ENCODE results near the gene HBZ. TPM values are rescaled to one million over a fixed set of nuclear protein-coding genes. Genes with fewer than 3 reads are reported as not detected.
"Not testable (repeated sequence)": the region's sequence is repeated elsewhere in the genome, so short reads cannot be mapped to it uniquely, and the experiment has no call there.

HBZ gene
- total RNA-seq, 1 donor from 2014 or later = not detected

- H3K27ac Mint-ChIP-seq = no peak overlapping the region
- no peaks in the 10 kb centered on the region for H3K9me3 Mint-ChIP-seq
- H3K36me3 Mint-ChIP-seq (ENCODE audit: low read depth) = no peaks in the 10 kb centered on the region
- DNase-seq (ENCODE audit: low spot score) = no peak
- intact Hi-C loops (cut with micrococcal nuclease) = no loop called here
- no peak overlapping the region for H3K4me3 Mint-ChIP-seq (ENCODE audit: low read depth)
- peaks cover 33% of the 10 kb centered on the region for H3K27me3 Mint-ChIP-seq (ENCODE audit: low read depth)
- no peaks in the 10 kb centered on the region for H3K4me1 Mint-ChIP-seq (ENCODE audit: low read depth)
Observed at GRCh38 chr16:162271-162991, 10.0 kb downstream of the HBZ start.

- H3K9me3 Mint-ChIP-seq; H3K36me3 Mint-ChIP-seq (ENCODE audit: low read depth); DNase-seq (ENCODE audit: low spot score); intact Hi-C loops (cut with micrococcal nuclease); H3K4me3 Mint-ChIP-seq (ENCODE audit: low read depth); H3K27ac Mint-ChIP-seq; H3K4me1 Mint-ChIP-seq (ENCODE audit: low read depth): not testable (repeated sequence)
- H3K27me3 Mint-ChIP-seq (ENCODE audit: low read depth) = peaks cover 36% of the 10 kb centered on the region
Observed at GRCh38 chr16:163139-163538, 10.7 kb downstream of the HBZ start.

GRCh38 chr16:163696-164095 is 11.3 kb downstream of the HBZ start:
- H3K4me1 Mint-ChIP-seq (ENCODE audit: low read depth); DNase-seq (ENCODE audit: low spot score); H3K9me3 Mint-ChIP-seq; H3K27ac Mint-ChIP-seq; H3K4me3 Mint-ChIP-seq (ENCODE audit: low read depth); H3K36me3 Mint-ChIP-seq (ENCODE audit: low read depth); intact Hi-C loops (cut with micrococcal nuclease): not testable (repeated sequence)
- peaks cover 38% of the 10 kb centered on the region for H3K27me3 Mint-ChIP-seq (ENCODE audit: low read depth)

DNA sequence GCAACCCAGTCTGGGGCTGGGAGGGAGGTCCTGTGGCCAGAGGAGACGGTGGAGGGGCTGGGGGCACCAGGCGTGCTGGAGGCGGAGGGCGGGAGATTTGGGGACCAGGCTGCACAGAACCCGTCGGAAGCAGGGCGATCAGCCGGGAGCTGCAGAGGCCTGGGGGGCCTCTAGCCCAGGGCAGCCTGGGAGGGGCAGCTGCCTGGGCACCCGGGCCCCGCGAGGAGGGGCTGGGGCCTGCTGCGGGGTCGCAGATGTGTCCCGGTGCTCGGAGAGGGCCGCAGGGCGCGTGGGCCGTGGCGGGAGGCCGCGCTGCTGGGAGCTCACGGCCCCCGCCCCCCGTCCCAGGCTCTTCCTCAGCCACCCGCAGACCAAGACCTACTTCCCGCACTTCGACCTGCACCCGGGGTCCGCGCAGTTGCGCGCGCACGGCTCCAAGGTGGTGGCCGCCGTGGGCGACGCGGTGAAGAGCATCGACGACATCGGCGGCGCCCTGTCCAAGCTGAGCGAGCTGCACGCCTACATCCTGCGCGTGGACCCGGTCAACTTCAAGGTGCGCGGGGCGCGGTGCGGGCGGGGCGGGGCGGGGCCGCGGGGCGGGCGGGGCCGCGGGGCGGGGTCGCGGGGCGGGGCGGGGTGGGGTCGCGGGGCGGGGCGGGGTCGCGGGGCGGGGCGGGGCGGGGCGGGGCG is 11.8 kb downstream of the HBZ start:
- H3K4me1 Mint-ChIP-seq (ENCODE audit: low read depth); H3K27ac Mint-ChIP-seq; H3K36me3 Mint-ChIP-seq (ENCODE audit: low read depth); H3K9me3 Mint-ChIP-seq; DNase-seq (ENCODE audit: low spot score); intact Hi-C loops (cut with micrococcal nuclease); H3K4me3 Mint-ChIP-seq (ENCODE audit: low read depth): not testable (repeated sequence)
- peaks cover 40% of the 10 kb centered on the region for H3K27me3 Mint-ChIP-seq (ENCODE audit: low read depth)

GRCh38 chr16:164827-165538 is 12.5 kb downstream of the HBZ start:
- peaks cover 2% of the 10 kb centered on the region for H3K4me1 Mint-ChIP-seq (ENCODE audit: low read depth)
- no peak overlapping the region for H3K27ac Mint-ChIP-seq
- no peaks in the 10 kb centered on the region for H3K36me3 Mint-ChIP-seq (ENCODE audit: low read depth)
- no peaks in the 10 kb centered on the region for H3K9me3 Mint-ChIP-seq
- intact Hi-C loops (cut with micrococcal nuclease) = no loop called here
- peaks cover 41% of the 10 kb centered on the region for H3K27me3 Mint-ChIP-seq (ENCODE audit: low read depth)
- no peak for DNase-seq (ENCODE audit: low spot score)
- H3K4me3 Mint-ChIP-seq (ENCODE audit: low read depth) = no peak overlapping the region

GRCh38 chr16:165539-166374 is 13.3 kb downstream of the HBZ start, which contains the start of gene HBM:
HBM (plus strand) TSS chr16:165978; CDS start chr16:165998, 20 bp downstream.
- H3K27me3 Mint-ChIP-seq (ENCODE audit: low read depth) = peaks cover 47% of the 10 kb centered on the region
- no peaks in the 10 kb centered on the region for H3K36me3 Mint-ChIP-seq (ENCODE audit: low read depth)
- no peak within 1 kb of the TSS for H3K4me3 Mint-ChIP-seq (ENCODE audit: low read depth)
- H3K27ac Mint-ChIP-seq = no peak within 1 kb of the TSS
- DNase-seq (ENCODE audit: low spot score) = no peak
- intact Hi-C loops (cut with micrococcal nuclease) = no loop called here
- peaks cover 4% of the 10 kb centered on the region for H3K4me1 Mint-ChIP-seq (ENCODE audit: low read depth)
- H3K9me3 Mint-ChIP-seq = no peaks in the 10 kb centered on the region

- Mint-ChIP-seq H3K36me3 (ENCODE audit: low read depth) (no peaks in the 10 kb centered on the region), H3K4me3 (ENCODE audit: low read depth) (no peak overlapping the region), H3K9me3 (no peaks in the 10 kb centered on the region), H3K27ac (no peak overlapping the region), H3K27me3 (ENCODE audit: low read depth) (peaks cover 53% of the 10 kb centered on the region), H3K4me1 (ENCODE audit: low read depth) (peaks cover 4% of the 10 kb centered on the region)
- intact Hi-C loops (cut with micrococcal nuclease) = no loop called here
- DNase-seq (ENCODE audit: low spot score) = no peak
Observed at GRCh38 chr16:166375-167121, 14.1 kb downstream of the HBZ start.

DNA sequence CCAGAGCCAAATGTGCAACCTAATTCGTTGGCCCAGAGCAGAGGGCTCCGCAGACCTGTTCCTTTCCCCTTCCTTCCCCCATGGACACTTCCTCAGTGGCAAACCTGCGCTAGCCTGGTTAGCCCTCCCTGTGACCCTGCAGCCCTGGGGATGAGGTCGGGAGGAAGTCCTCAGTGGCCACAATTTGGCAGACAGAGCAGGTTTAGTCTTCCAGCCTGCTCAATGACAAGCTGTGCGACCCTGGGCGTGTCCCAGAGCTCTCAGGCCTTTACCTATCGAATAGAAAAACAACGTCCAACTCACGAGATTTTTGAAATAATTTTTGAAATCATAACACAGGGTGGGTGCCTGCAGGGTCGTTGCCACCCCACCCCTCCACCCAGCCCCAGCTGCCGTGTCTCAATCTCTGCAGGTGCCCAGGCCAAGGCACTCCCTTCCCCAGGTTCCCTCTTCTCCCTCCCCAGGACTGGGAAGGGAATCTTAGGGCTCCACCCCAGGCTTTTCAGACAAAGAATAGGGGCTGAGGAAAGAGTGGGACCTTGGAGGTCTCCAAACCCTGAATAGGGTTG is 14.8 kb downstream of the HBZ start:
- Mint-ChIP-seq H3K4me1 (ENCODE audit: low read depth) (peaks cover 4% of the 10 kb centered on the region), H3K27me3 (ENCODE audit: low read depth) (peaks cover 56% of the 10 kb centered on the region), H3K4me3 (ENCODE audit: low read depth) (no peak overlapping the region), H3K27ac (no peak overlapping the region), H3K9me3 (no peaks in the 10 kb centered on the region), H3K36me3 (ENCODE audit: low read depth) (no peaks in the 10 kb centered on the region)
- DNase-seq (ENCODE audit: low spot score) = no peak
- intact Hi-C loops (cut with micrococcal nuclease) = no loop called here

DNA sequence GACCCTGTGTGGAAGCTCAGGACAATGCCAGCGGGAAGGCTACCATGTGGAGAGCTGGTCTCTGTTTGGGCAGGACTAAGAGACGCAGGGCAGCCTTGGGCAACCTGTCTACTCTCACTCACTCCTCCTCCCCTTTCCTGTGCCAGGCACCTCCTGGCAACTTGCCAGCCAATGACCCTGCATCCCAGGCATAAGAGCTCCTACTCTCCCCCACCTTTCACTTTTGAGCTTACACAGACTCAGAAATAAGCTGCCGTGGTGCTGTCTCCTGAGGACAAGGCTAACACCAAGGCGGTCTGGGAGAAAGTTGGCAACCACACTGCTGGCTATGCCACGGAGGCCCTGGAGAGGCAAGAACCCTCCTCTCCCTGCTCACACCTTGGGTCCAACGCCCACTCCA is 16.0 kb downstream of the HBZ start:
- Mint-ChIP-seq H3K36me3 (ENCODE audit: low read depth) (no peaks in the 10 kb centered on the region), H3K4me1 (ENCODE audit: low read depth) (peaks cover 4% of the 10 kb centered on the region), H3K9me3 (no peaks in the 10 kb centered on the region), H3K27ac (no peak overlapping the region), H3K27me3 (ENCODE audit: low read depth) (peaks cover 57% of the 10 kb centered on the region), H3K4me3 (ENCODE audit: low read depth) (no peak overlapping the region)
- intact Hi-C loops (cut with micrococcal nuclease) = no loop called here
- DNase-seq (ENCODE audit: low spot score) = no peak

- no peak for DNase-seq (ENCODE audit: low spot score)
- intact Hi-C loops (cut with micrococcal nuclease) = no loop called here
- no peak overlapping the region for H3K27ac Mint-ChIP-seq
- peaks cover 58% of the 10 kb centered on the region for H3K27me3 Mint-ChIP-seq (ENCODE audit: low read depth)
- no peaks in the 10 kb centered on the region for H3K36me3 Mint-ChIP-seq (ENCODE audit: low read depth)
- H3K9me3 Mint-ChIP-seq = no peaks in the 10 kb centered on the region
- no peak overlapping the region for H3K4me3 Mint-ChIP-seq (ENCODE audit: low read depth)
- peaks cover 6% of the 10 kb centered on the region for H3K4me1 Mint-ChIP-seq (ENCODE audit: low read depth)
Observed at GRCh38 chr16:169014-169413, 16.6 kb downstream of the HBZ start.

DNA sequence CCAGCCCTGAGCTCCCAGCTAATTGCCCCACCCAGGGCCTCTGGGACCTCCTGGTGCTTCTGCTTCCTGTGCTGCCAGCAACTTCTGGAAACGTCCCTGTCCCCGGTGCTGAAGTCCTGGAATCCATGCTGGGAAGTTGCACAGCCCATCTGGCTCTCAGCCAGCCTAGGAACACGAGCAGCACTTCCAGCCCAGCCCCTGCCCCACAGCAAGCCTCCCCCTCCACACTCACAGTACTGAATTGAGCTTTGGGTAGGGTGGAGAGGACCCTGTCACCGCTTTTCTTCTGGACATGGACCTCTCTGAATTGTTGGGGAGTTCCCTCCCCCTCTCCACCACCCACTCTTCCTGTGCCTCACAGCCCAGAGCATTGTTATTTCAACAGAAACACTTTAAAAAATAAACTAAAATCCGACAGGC is 17.7 kb downstream of the HBZ start:
- H3K9me3 Mint-ChIP-seq; DNase-seq (ENCODE audit: low spot score); H3K27ac Mint-ChIP-seq; intact Hi-C loops (cut with micrococcal nuclease); H3K4me3 Mint-ChIP-seq (ENCODE audit: low read depth); H3K36me3 Mint-ChIP-seq (ENCODE audit: low read depth): not testable (repeated sequence)
- Mint-ChIP-seq H3K27me3 (ENCODE audit: low read depth) (peaks cover 67% of the 10 kb centered on the region), H3K4me1 (ENCODE audit: low read depth) (peaks cover 11% of the 10 kb centered on the region)

DNA sequence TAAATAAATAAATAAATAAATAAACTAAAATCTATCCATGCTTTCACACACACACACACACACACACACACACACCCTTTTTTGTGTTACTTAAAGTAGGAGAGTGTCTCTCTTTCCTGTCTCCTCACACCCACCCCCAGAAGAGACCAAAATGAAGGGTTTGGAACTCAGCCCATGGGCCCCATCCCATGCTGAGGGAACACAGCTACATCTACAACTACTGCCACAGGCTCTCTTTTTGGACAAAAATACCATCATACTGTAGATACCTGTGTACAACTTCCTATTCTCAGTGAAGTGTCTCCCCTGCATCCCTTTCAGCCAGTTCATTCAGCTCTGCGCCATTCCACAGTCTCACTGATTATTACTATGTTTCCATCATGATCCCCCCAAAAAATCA is 18.3 kb downstream of the HBZ start:
- Mint-ChIP-seq H3K4me3 (ENCODE audit: low read depth) (no peak overlapping the region), H3K9me3 (no peaks in the 10 kb centered on the region), H3K27ac (no peak overlapping the region), H3K27me3 (ENCODE audit: low read depth) (peaks cover 69% of the 10 kb centered on the region), H3K36me3 (ENCODE audit: low read depth) (no peaks in the 10 kb centered on the region), H3K4me1 (ENCODE audit: low read depth) (peaks cover 11% of the 10 kb centered on the region)
- intact Hi-C loops (cut with micrococcal nuclease) = no loop called here
- DNase-seq (ENCODE audit: low spot score) = no peak
